Measurements from ENCODE around the gene OSGIN1.

GRCh38 chr16:83995754-83996153 lies 42.7 kb downstream of the OSGIN1 start:
- TF ChIP-seq CTCF (IDR thresholded peaks at IDR 0.05), result no peak
- TF ChIP-seq POLR2AphosphoS5 (IDR thresholded peaks at IDR 0.05), result no peak
- no peak for TF ChIP-seq POLR2A (IDR thresholded peaks at IDR 0.05)
- TF ChIP-seq EP300 (IDR thresholded peaks at IDR 0.05), result no peak
